ENCODE data around the gene GGNBP2.

- no peak for TF ChIP-seq CTCF (IDR thresholded peaks at IDR 0.05)
- TF ChIP-seq SIN3A (IDR thresholded peaks at IDR 0.05; ENCODE audit: borderline replicate concordance, insufficient read depth, low read depth, low read length), result no peak
- no peak for TF ChIP-seq POLR2AphosphoS5 (IDR thresholded peaks at IDR 0.05; ENCODE audit: low read depth, low read length)
- TF ChIP-seq TCF7L2 (IDR thresholded peaks at IDR 0.05; ENCODE audit: low read depth, low read length), result no peak
Measured at GRCh38 chr17:36542755-36543154, 2.0 kb upstream of the GGNBP2 start.

Measured in Panc1 (cell line).